Panc1 (cell line): ENCODE data around the gene CREB3L1.

Source experiments
- CTCF ChIP-seq: fragments of 450-650 bp; IDR thresholded peaks from 2 replicates; pipeline ENCODE4 v1.5.1; 2017; ENCODE audit warnings: mild to moderate bottlenecking
- POLR2AphosphoS5 ChIP-seq: IDR thresholded peaks from 2 replicates; pipeline ENCODE4 v1.6.1; 2012; ENCODE audit warnings: mild to moderate bottlenecking, low read depth, low read length, moderate library complexity
- REST ChIP-seq, 2 experiments: IDR thresholded peaks; 2 replicates each; pipeline ENCODE4 v1.6.1; 2011 to 2012; ENCODE audit warnings: low read depth in 2 of 2, control low read depth in 1 of 2, low read length in 1 of 2, mild to moderate bottlenecking in 1 of 2, moderate library complexity in 1 of 2; ENCODE audit not compliant: insufficient read depth in 1 of 2
- SIN3A ChIP-seq: IDR thresholded peaks from 2 replicates; pipeline ENCODE4 v1.6.1; 2012; ENCODE audit warnings: low read depth, mild to moderate bottlenecking, low read length, moderate library complexity, borderline replicate concordance; ENCODE audit not compliant: insufficient read depth

GRCh38 chr11:46348566-46349401, 71.3 kb downstream of the CREB3L1 start:
- TF ChIP-seq CTCF (no peak), SIN3A (no peak), REST (IDR thresholded peaks at IDR 0.05; ENCODE audit: insufficient read depth in 1 of 2, low read depth in 2 of 2, low read length in 1 of 2) (no peak), POLR2AphosphoS5 (no peak)
